ENCODE data around the gene HSD3B7. TPM values are rescaled to one million over a fixed set of nuclear protein-coding genes. Genes with fewer than 3 reads are reported as not detected.

HSD3B7 gene
- total and polyA plus RNA-seq, 2 donors (not counting 1 experiment from before 2014, with no cell fraction given): 0.89 to 1.2 TPM

DNA sequence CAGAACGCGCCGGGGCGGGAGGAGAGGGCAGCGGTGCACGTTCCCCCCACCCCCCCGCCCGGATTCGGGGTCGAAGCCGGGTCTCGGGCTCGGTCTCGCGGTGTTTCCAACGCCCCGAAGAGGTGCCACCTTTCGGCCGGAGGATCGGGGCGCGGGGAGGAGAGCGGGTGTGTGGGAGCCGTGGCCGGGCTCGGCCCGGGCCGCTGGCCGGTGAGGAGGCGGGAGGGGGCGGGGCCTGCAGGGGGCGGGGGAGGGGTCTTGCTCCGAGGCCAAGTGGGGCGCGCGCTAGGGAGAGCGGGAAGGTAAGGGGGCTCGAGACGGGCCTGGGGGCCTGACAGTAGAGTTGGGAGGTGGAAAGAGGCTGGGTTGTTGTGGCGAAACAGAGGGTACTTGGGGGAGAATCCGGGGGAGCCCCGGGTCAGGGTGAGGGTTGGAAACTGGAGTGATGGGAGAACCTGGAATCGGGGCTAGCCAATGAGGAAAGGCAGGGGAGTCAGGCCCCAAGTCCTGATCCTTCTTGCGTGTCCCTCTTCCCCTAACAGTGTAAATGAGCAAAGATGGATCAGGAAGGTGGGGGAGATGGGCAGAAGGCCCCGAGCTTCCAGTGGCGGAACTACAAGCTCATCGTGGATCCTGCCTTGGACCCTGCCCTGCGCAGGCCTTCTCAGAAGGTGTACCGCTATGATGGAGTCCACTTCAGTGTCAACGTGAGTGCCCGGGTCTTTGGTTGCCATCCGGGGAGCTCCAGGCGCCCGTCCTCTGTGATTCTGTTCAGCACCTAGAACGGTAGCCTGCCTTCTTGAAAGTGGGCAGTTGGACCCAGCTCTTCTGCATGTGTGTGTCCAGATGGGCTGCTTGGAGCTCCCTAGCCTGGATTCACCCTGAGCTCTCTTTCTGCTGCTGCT lies 26.6 kb upstream of the HSD3B7 start:
- peaks cover 0 to 3% (median 0%) of the 10 kb centered on the region in 3 donors for H3K9me3 ChIP-seq (ENCODE audit: control extremely low read depth in 1 of 3, control insufficient read depth in 2 of 3, insufficient read depth in 1 of 3, low read length in 2 of 3)
- peaks cover 25% of the 10 kb centered on the region for H4K20me1 ChIP-seq (ENCODE audit: control insufficient read depth, insufficient read depth, low read length, poor library complexity, severe bottlenecking)
- H3K27ac Mint-ChIP-seq: peak overlapping the region; percentile 91
- intact Hi-C loops (cut with micrococcal nuclease): no loop called here
- peak overlapping the region; percentile 91 for H3K4me2 ChIP-seq (replicated peaks; ENCODE audit: low read depth, low read length, poor library complexity, severe bottlenecking)
- H3K4me3 ChIP-seq (ENCODE audit: control extremely low read depth in 1 of 5, extremely low read depth in 1 of 5, insufficient read depth in 1 of 5, low read depth in 2 of 5, low read length in 4 of 5): peak overlapping the region; percentile 30 to 99 (median 92)
- DNase-seq: peak; percentile 39
- ChIA-PET POLR2A (interaction anchor here (1.0 to 1.1 kb wide), 2 partner anchors 83 to 115 kb away, joined by 5 to 6 read pairs; partner anchors contain the start of genes ZNF646 and ZNF668), CTCF (interaction anchor here (0.9 to 1.8 kb wide), 3 partner anchors 17 to 183 kb away, joined by 3 to 5 read pairs (median 3); no protein-coding TSS in a partner anchor)
- no peaks in the 10 kb centered on the region for H3K27me3 ChIP-seq (replicated peaks in 1 of 4; ENCODE audit: control extremely low read depth in 1 of 4, control insufficient read depth in 3 of 4, insufficient read depth in 4 of 4, low read length in 3 of 4)
- peak overlapping the region; percentile 34 to 60 for H3K27ac ChIP-seq (ENCODE audit: low read length in 2 of 2)
- peak overlapping the region; percentile 98 for H3K9ac ChIP-seq (ENCODE audit: low read length)
- H3K36me3 ChIP-seq (replicated peaks in 1 of 2; ENCODE audit: control extremely low read depth in 1 of 2, control insufficient read depth in 1 of 2, extremely low read depth in 1 of 2, insufficient read depth in 2 of 2, low read length in 1 of 2): peaks cover 9 to 42% of the 10 kb centered on the region in 2 experiments
- peaks cover 39% of the 10 kb centered on the region for H3K4me1 Mint-ChIP-seq
- 24% methylated on average over 40 of the region's 55 CpGs for WGBS (ENCODE audit: insufficient coverage)
- no peaks in the 10 kb centered on the region for H3K27me3 Mint-ChIP-seq
- peak; percentile 23 for ATAC-seq (ENCODE audit: low read depth)
- no peak for TF ChIP-seq EZH2 (IDR thresholded peaks at IDR 0.05; ENCODE audit: borderline replicate concordance, insufficient read depth, low read depth, low read length, poor library complexity, severe bottlenecking)
- TF ChIP-seq, protein P1, sequence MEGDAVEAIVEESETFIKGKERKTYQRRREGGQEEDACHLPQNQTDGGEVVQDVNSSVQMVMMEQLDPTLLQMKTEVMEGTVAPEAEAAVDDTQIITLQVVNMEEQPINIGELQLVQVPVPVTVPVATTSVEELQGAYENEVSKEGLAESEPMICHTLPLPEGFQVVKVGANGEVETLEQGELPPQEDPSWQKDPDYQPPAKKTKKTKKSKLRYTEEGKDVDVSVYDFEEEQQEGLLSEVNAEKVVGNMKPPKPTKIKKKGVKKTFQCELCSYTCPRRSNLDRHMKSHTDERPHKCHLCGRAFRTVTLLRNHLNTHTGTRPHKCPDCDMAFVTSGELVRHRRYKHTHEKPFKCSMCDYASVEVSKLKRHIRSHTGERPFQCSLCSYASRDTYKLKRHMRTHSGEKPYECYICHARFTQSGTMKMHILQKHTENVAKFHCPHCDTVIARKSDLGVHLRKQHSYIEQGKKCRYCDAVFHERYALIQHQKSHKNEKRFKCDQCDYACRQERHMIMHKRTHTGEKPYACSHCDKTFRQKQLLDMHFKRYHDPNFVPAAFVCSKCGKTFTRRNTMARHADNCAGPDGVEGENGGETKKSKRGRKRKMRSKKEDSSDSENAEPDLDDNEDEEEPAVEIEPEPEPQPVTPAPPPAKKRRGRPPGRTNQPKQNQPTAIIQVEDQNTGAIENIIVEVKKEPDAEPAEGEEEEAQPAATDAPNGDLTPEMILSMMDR (IDR thresholded peaks at IDR 0.05): no peak
- H2AFZ ChIP-seq (ENCODE audit: insufficient read depth, low read depth, low read length, poor library complexity, severe bottlenecking): peak overlapping the region; percentile 98
- H3K79me2 ChIP-seq (ENCODE audit: control insufficient read depth, insufficient read depth, low read length): peaks cover 42% of the 10 kb centered on the region
- H3K4me1 ChIP-seq (ENCODE audit: control insufficient read depth in 2 of 2, insufficient read depth in 2 of 2, low read length in 2 of 2): peaks cover 15 to 24% of the 10 kb centered on the region in 2 donors
- H3K4me3 Mint-ChIP-seq: peak overlapping the region; percentile 85
- no peaks in the 10 kb centered on the region for H3K9me3 Mint-ChIP-seq (ENCODE audit: insufficient read depth)
